ENCODE measurements around the gene PACRG.

Gene PACRG

GRCh38 chr6:163185744-163186143 is 458.0 kb downstream of the PACRG start:
- TF ChIP-seq EZH2phosphoT487 (conservative IDR thresholded peaks at IDR 0.05; ENCODE audit: low read length) = no peak
- no peak overlapping the region for H3K9ac ChIP-seq (ENCODE audit: low read length)
- H3K36me3 ChIP-seq (ENCODE audit: low read length) = no peaks in the 10 kb centered on the region
- no peaks in the 10 kb centered on the region for H3K9me2 ChIP-seq (replicated peaks; ENCODE audit: insufficient read depth, low read length)
- no peaks in the 10 kb centered on the region for H3K9me3 ChIP-seq (ENCODE audit: insufficient read depth, low read length)
- H3K27ac ChIP-seq (ENCODE audit: low read depth, low read length) = no peak overlapping the region
- H3K4me3 ChIP-seq (ENCODE audit: insufficient read depth, low read length, poor library complexity, severe bottlenecking) = no peak overlapping the region
- no peaks in the 10 kb centered on the region for H3K27me3 ChIP-seq (ENCODE audit: low read length)
- H3K79me2 ChIP-seq (ENCODE audit: insufficient read depth, low read length) = no peaks in the 10 kb centered on the region
- no peaks in the 10 kb centered on the region for H3F3A ChIP-seq (ENCODE audit: insufficient read depth)
- no peak overlapping the region for H3K4me2 ChIP-seq (ENCODE audit: low read depth, low read length, poor library complexity, severe bottlenecking)
- no peaks in the 10 kb centered on the region for H4K20me1 ChIP-seq (ENCODE audit: low read depth, low read length)
- H2AFZ ChIP-seq (ENCODE audit: low read depth, low read length, severe bottlenecking) = no peak overlapping the region

GRCh38 chr6:163186527-163186926 is 458.8 kb downstream of the PACRG start:
- Histone ChIP-seq H3K27me3 (ENCODE audit: low read length) (no peaks in the 10 kb centered on the region), H3K79me2 (ENCODE audit: insufficient read depth, low read length) (no peaks in the 10 kb centered on the region), H3K9me3 (ENCODE audit: insufficient read depth, low read length) (no peaks in the 10 kb centered on the region), H3K27ac (ENCODE audit: low read depth, low read length) (no peak overlapping the region), H2AFZ (ENCODE audit: low read depth, low read length, severe bottlenecking) (no peak overlapping the region), H3F3A (ENCODE audit: insufficient read depth) (no peaks in the 10 kb centered on the region), H3K4me2 (ENCODE audit: low read depth, low read length, poor library complexity, severe bottlenecking) (no peak overlapping the region), H3K36me3 (ENCODE audit: low read length) (no peaks in the 10 kb centered on the region), H3K9ac (ENCODE audit: low read length) (no peak overlapping the region), H3K9me2 (replicated peaks; ENCODE audit: insufficient read depth, low read length) (no peaks in the 10 kb centered on the region), H3K4me3 (ENCODE audit: insufficient read depth, low read length, poor library complexity, severe bottlenecking) (no peak overlapping the region), H4K20me1 (ENCODE audit: low read depth, low read length) (no peaks in the 10 kb centered on the region)
- TF ChIP-seq CTCF (IDR thresholded peaks at IDR 0.05; ENCODE audit: insufficient read depth, low read length, poor library complexity, severe bottlenecking) (no peak), EZH2phosphoT487 (conservative IDR thresholded peaks at IDR 0.05; ENCODE audit: low read length) (no peak)

- Histone ChIP-seq H3K4me2 (ENCODE audit: low read depth, low read length, poor library complexity, severe bottlenecking) (no peak overlapping the region), H3K79me2 (ENCODE audit: insufficient read depth, low read length) (no peaks in the 10 kb centered on the region), H3K9me3 (ENCODE audit: insufficient read depth, low read length) (no peaks in the 10 kb centered on the region), H3K4me3 (ENCODE audit: insufficient read depth, low read length, poor library complexity, severe bottlenecking) (no peak overlapping the region), H3K27ac (ENCODE audit: low read depth, low read length) (no peak overlapping the region), H3K9me2 (replicated peaks; ENCODE audit: insufficient read depth, low read length) (no peaks in the 10 kb centered on the region), H4K20me1 (ENCODE audit: low read depth, low read length) (no peaks in the 10 kb centered on the region), H3K27me3 (ENCODE audit: low read length) (no peaks in the 10 kb centered on the region), H3F3A (ENCODE audit: insufficient read depth) (no peaks in the 10 kb centered on the region), H3K36me3 (ENCODE audit: low read length) (no peaks in the 10 kb centered on the region), H2AFZ (ENCODE audit: low read depth, low read length, severe bottlenecking) (no peak overlapping the region), H3K9ac (ENCODE audit: low read length) (no peak overlapping the region)
- no peak for TF ChIP-seq EZH2phosphoT487 (conservative IDR thresholded peaks at IDR 0.05; ENCODE audit: low read length)
- TF ChIP-seq CTCF (IDR thresholded peaks at IDR 0.05; ENCODE audit: insufficient read depth, low read length, poor library complexity, severe bottlenecking) = no peak
Observed at GRCh38 chr6:163187201-163187600, 459.4 kb downstream of the PACRG start.

- Histone ChIP-seq H3K9me3 (ENCODE audit: insufficient read depth, low read length) (no peaks in the 10 kb centered on the region), H3K4me2 (ENCODE audit: low read depth, low read length, poor library complexity, severe bottlenecking) (no peak overlapping the region), H3K9me2 (replicated peaks; ENCODE audit: insufficient read depth, low read length) (no peaks in the 10 kb centered on the region), H2AFZ (ENCODE audit: low read depth, low read length, severe bottlenecking) (no peak overlapping the region), H3K9ac (ENCODE audit: low read length) (no peak overlapping the region), H4K20me1 (ENCODE audit: low read depth, low read length) (no peaks in the 10 kb centered on the region), H3K4me3 (ENCODE audit: insufficient read depth, low read length, poor library complexity, severe bottlenecking) (no peak overlapping the region), H3F3A (ENCODE audit: insufficient read depth) (no peaks in the 10 kb centered on the region), H3K27ac (ENCODE audit: low read depth, low read length) (no peak overlapping the region), H3K27me3 (ENCODE audit: low read length) (no peaks in the 10 kb centered on the region), H3K79me2 (ENCODE audit: insufficient read depth, low read length) (no peaks in the 10 kb centered on the region), H3K36me3 (ENCODE audit: low read length) (no peaks in the 10 kb centered on the region)
- TF ChIP-seq CTCF (IDR thresholded peaks at IDR 0.05; ENCODE audit: insufficient read depth, low read length, poor library complexity, severe bottlenecking) (no peak), EZH2phosphoT487 (conservative IDR thresholded peaks at IDR 0.05; ENCODE audit: low read length) (no peak)
Observed at GRCh38 chr6:163187606-163188005, 459.8 kb downstream of the PACRG start.
